Ramos (cell line): ENCODE data around the gene NPFF.

Experiments used
- in situ Hi-C: fragments of 300-500 bp; cut with MboI; formaldehyde crosslinking; loops from one replicate; pipeline ENCODE4 v1.14.3; 2022; ENCODE audit warnings: low sequenced_read_pairs; ENCODE audit not compliant: unreplicated experiment

Gene NPFF

GRCh38 chr12:53515291-53515680, 8.0 kb upstream of the NPFF start:
- in situ Hi-C loops: no loop called here

GRCh38 chr12:53514628-53515290, 7.5 kb upstream of the NPFF start:
- in situ Hi-C loops: no loop called here

- in situ Hi-C loops: no loop called here
These were observed 6.6 kb upstream of the NPFF start for GRCh38 chr12:53513712-53514410.

- in situ Hi-C loops: no loop called here
These were observed 3.0 kb upstream of the NPFF start for GRCh38 chr12:53510181-53510812.

- in situ Hi-C loops: loop anchor here (5.0 kb wide), 1 partner anchor 161 kb away; no protein-coding TSS in a partner anchor
These were observed 1.4 kb upstream of the NPFF start for GRCh38 chr12:53508534-53509170.

- in situ Hi-C loops: loop anchor here (5.0 kb wide), 1 partner anchor 160 kb away; no protein-coding TSS in a partner anchor
These were observed 260 bp upstream of the NPFF start for GRCh38 chr12:53507603-53507885.

GRCh38 chr12:53506450-53506785, 866 bp downstream of the NPFF start:
- in situ Hi-C loops: loop anchor here (5.0 kb wide), 1 partner anchor 159 kb away; no protein-coding TSS in a partner anchor

GRCh38 chr12:53505555-53506449, 1.5 kb downstream of the NPFF start:
- in situ Hi-C loops: loop anchor here (5.0 kb wide), 1 partner anchor 159 kb away; no protein-coding TSS in a partner anchor

- in situ Hi-C loops: loop anchor here (5.0 kb wide), 1 partner anchor 158 kb away; no protein-coding TSS in a partner anchor
These were observed 2.2 kb downstream of the NPFF start for GRCh38 chr12:53505086-53505485.

GRCh38 chr12:53504004-53504920, 3.0 kb downstream of the NPFF start:
- in situ Hi-C loops: no loop called here

- in situ Hi-C loops: no loop called here
These were observed 4.1 kb downstream of the NPFF start for GRCh38 chr12:53502983-53503728.

GRCh38 chr12:53502331-53502730, 5.0 kb downstream of the NPFF start:
- in situ Hi-C loops: no loop called here

GRCh38 chr12:53501615-53502181, 5.6 kb downstream of the NPFF start:
- in situ Hi-C loops: no loop called here

- in situ Hi-C loops: no loop called here
These were observed 6.3 kb downstream of the NPFF start, which contains the start of gene TARBP2 for GRCh38 chr12:53500776-53501614. TARBP2 (plus strand) TSS chr12:53501283; CDS start chr12:53501409, 126 bp downstream.

GRCh38 chr12:53500142-53500775, 7.0 kb downstream of the NPFF start:
- in situ Hi-C loops: no loop called here

GRCh38 chr12:53499266-53500141, 7.8 kb downstream of the NPFF start, which contains the start of gene MAP3K12:
MAP3K12 (minus strand) TSS chr12:53499458; CDS start chr12:53487391, 12,067 bp downstream.
- in situ Hi-C loops: no loop called here
